H1 (cell line): ENCODE data around the gene C22orf42. TPM values are rescaled to one million over a fixed set of nuclear protein-coding genes. Genes with fewer than 3 reads are reported as not detected.

Experiments used
- CTCF ChIA-PET: fragments of 300-600 bp; sonication (Branson Sonifier 250); formaldehyde crosslinking; loops from one replicate; lab custom pipeline; 2021; ENCODE audit not compliant: partially characterized antibody; lab: Charles Lee
- POLR2A ChIA-PET: fragments of 300-600 bp; sonication (Branson Sonifier 250); formaldehyde crosslinking; loops from one replicate; lab custom pipeline; 2021; ENCODE audit warnings: inconsistent platforms; ENCODE audit not compliant: partially characterized antibody; lab: Charles Lee
- DNase-seq, 2 experiments: peaks; one replicate each; pipeline versions ENCODE4 v3.0.0 to v3.0.0-alpha.2; 2010 to 2022; ENCODE audit warnings: low spot score in 2 of 2, low read depth in 1 of 2, mixed read lengths in 1 of 2
- FAIRE-seq: peaks from 2 replicates; lab custom pipeline; 2011; peaks lifted over from hg19 to GRCh38; lab: Jason Lieb, UNC
- H2AFZ ChIP-seq: 2 replicates; pipeline ENCODE4 v1.8.1; 2012; ENCODE audit warnings: low read length, inconsistent platforms
- H2AK5ac ChIP-seq: 2 replicates; pipeline ENCODE4 v1.6.1; 2013; ENCODE audit warnings: low read depth, low read length
- H2BK120ac ChIP-seq: replicated peaks from 2 replicates; pipeline ENCODE3; 2013; ENCODE audit warnings: low read depth, low read length, inconsistent platforms
- H2BK12ac ChIP-seq: 2 replicates; pipeline ENCODE4 v1.6.1; 2013; ENCODE audit warnings: low read depth, low read length
- H2BK15ac ChIP-seq: 2 replicates; pipeline ENCODE4 v1.6.1; 2013; ENCODE audit warnings: low read length
- H2BK20ac ChIP-seq: 2 replicates; pipeline ENCODE4 v1.6.1; 2013; ENCODE audit warnings: low read length
- H2BK5ac ChIP-seq: 2 replicates; pipeline ENCODE4 v1.6.1; 2013; ENCODE audit warnings: low read depth, low read length
- H3K14ac ChIP-seq: 2 replicates; pipeline ENCODE4 v1.6.1; 2013; ENCODE audit warnings: inconsistent platforms; ENCODE audit not compliant: insufficient read length
- H3K18ac ChIP-seq: 2 replicates; pipeline ENCODE4 v1.6.1; 2013; ENCODE audit warnings: low read length; ENCODE audit errors: extremely low read depth
- H3K23ac ChIP-seq: 2 replicates; pipeline ENCODE4 v1.6.1; 2013; ENCODE audit warnings: inconsistent platforms; ENCODE audit not compliant: insufficient read length
- H3K23me2 ChIP-seq: 2 replicates; pipeline ENCODE4 v1.6.1; 2013; ENCODE audit warnings: low read depth, low read length
- H3K27ac ChIP-seq: 2 replicates; pipeline ENCODE4 v1.6.1; 2011; ENCODE audit warnings: low read depth, low read length, inconsistent platforms
- H3K27me3 ChIP-seq, 4 experiments: replicated peaks in 1 of 4; 1 replicate in 1 of 4; 2 replicates in 3 of 4; pipeline versions ENCODE4 v1.6.1 to v1.8.1; 2011 to 2013; ENCODE audit warnings: low read length in 3 of 4, mild to moderate bottlenecking in 3 of 4, inconsistent platforms in 2 of 4, mixed read lengths in 2 of 4, moderate library complexity in 1 of 4; ENCODE audit not compliant: control insufficient read depth in 3 of 4, insufficient read depth in 3 of 4; ENCODE audit errors: extremely low read depth in 1 of 4
- H3K36me3 ChIP-seq, 4 experiments: 2 replicates each; pipeline versions ENCODE4 v1.6.1 to v1.8.1; 2011 to 2013; ENCODE audit warnings: mild to moderate bottlenecking in 4 of 4, low read length in 3 of 4, moderate library complexity in 2 of 4, control low read depth in 1 of 4, inconsistent platforms in 1 of 4; ENCODE audit not compliant: insufficient read depth in 4 of 4, control insufficient read depth in 2 of 4
- H3K4ac ChIP-seq: replicated peaks from 2 replicates; pipeline ENCODE3; 2013; ENCODE audit warnings: low read length, low read depth, mixed read lengths, inconsistent platforms; ENCODE audit not compliant: insufficient read length
- H3K4me1 ChIP-seq, 4 experiments: replicated peaks in 1 of 4; 1 replicate in 1 of 4; 2 replicates in 3 of 4; pipeline versions ENCODE4 v1.6.1 to v1.8.1; 2011 to 2013; ENCODE audit warnings: low read length in 3 of 4, inconsistent platforms in 2 of 4, mixed read lengths in 1 of 4; ENCODE audit not compliant: insufficient read depth in 4 of 4, control insufficient read depth in 3 of 4
- H3K4me2 ChIP-seq, 2 experiments: 2 replicates each; pipeline versions ENCODE4 v1.6.1 to v1.8.1; 2011 to 2013; ENCODE audit warnings: low read depth in 2 of 2, low read length in 2 of 2, control low read depth in 1 of 2, inconsistent platforms in 1 of 2, mild to moderate bottlenecking in 1 of 2; ENCODE audit not compliant: insufficient read depth in 1 of 2
- H3K4me3 ChIP-seq, 4 experiments: fragments of 200-600, 300-600 bp in 1 of 4; sonication (generic), shearing (Covaris generic), sonication (Bioruptor Twin) in 1 of 4; 2 replicates each; pipeline versions ENCODE4 v1.5.1 to v1.8.1; 2011 to 2016; ENCODE audit warnings: low read length in 4 of 4, low read depth in 3 of 4, control low read depth in 2 of 4, inconsistent platforms in 2 of 4, mild to moderate bottlenecking in 2 of 4, mixed read lengths in 1 of 4, moderate library complexity in 1 of 4; ENCODE audit not compliant: insufficient read depth in 2 of 4; ENCODE audit errors: extremely low read depth in 1 of 4
- H3K56ac ChIP-seq: replicated peaks from 2 replicates; pipeline ENCODE3; 2013; ENCODE audit warnings: low read depth, mild to moderate bottlenecking, mixed read lengths, low read length, inconsistent platforms; ENCODE audit not compliant: insufficient read length
- H3K79me1 ChIP-seq: 2 replicates; pipeline ENCODE4 v1.6.1; 2013; ENCODE audit warnings: low read depth, low read length, control low read depth
- H3K79me2 ChIP-seq, 2 experiments: 2 replicates each; pipeline versions ENCODE4 v1.6.1 to v1.8.1; 2012 to 2013; ENCODE audit warnings: low read length in 2 of 2, mild to moderate bottlenecking in 2 of 2, inconsistent platforms in 1 of 2; ENCODE audit not compliant: insufficient read depth in 2 of 2, control insufficient read depth in 1 of 2
- H3K9ac ChIP-seq, 4 experiments: replicated peaks in 1 of 4; 1 replicate in 1 of 4; 2 replicates in 3 of 4; pipeline versions ENCODE4 v1.6.1 to v1.8.1; 2011 to 2013; ENCODE audit warnings: low read depth in 3 of 4, low read length in 3 of 4, control low read depth in 2 of 4, mild to moderate bottlenecking in 2 of 4, moderate library complexity in 2 of 4, inconsistent platforms in 1 of 4; ENCODE audit errors: extremely low read depth in 1 of 4
- H3K9me3 ChIP-seq, 2 experiments: 2 replicates each; pipeline versions ENCODE4 v1.6.1 to v1.8.1; 2012 to 2013; ENCODE audit warnings: mild to moderate bottlenecking in 2 of 2, moderate library complexity in 2 of 2, control low read depth in 1 of 2, inconsistent platforms in 1 of 2, low read depth in 1 of 2, low read length in 1 of 2, mixed read lengths in 1 of 2; ENCODE audit not compliant: insufficient read depth in 2 of 2
- H4K20me1 ChIP-seq, 2 experiments: replicated peaks in 1 of 2; 2 replicates each; pipeline versions ENCODE3 to v1.8.1; 2011 to 2013; ENCODE audit warnings: inconsistent platforms in 2 of 2, low read length in 2 of 2, mild to moderate bottlenecking in 1 of 2; ENCODE audit not compliant: insufficient read depth in 2 of 2, control insufficient read depth in 1 of 2
- H4K5ac ChIP-seq: 2 replicates; pipeline ENCODE4 v1.6.1; 2013; ENCODE audit warnings: low read length, low read depth, mixed read lengths, inconsistent platforms; ENCODE audit not compliant: insufficient read length
- H4K8ac ChIP-seq: 2 replicates; pipeline ENCODE4 v1.8.0; 2013; ENCODE audit warnings: mild to moderate bottlenecking, moderate library complexity, low read length, inconsistent platforms; ENCODE audit not compliant: insufficient read depth; ENCODE audit errors: extremely low read depth
- H4K91ac ChIP-seq: replicated peaks from 2 replicates; pipeline ENCODE3; 2013; ENCODE audit warnings: low read length, mixed read lengths, inconsistent platforms; ENCODE audit not compliant: insufficient read length
- GABPA ChIP-seq: IDR thresholded peaks from 2 replicates; pipeline ENCODE4 v1.6.1; 2011; ENCODE audit warnings: mild to moderate bottlenecking, low read length, moderate library complexity, borderline replicate concordance; ENCODE audit not compliant: insufficient read depth
- KDM4A ChIP-seq: IDR thresholded peaks from one replicate; pipeline ENCODE4 v1.7.1; 2012; ENCODE audit warnings: low read depth, mild to moderate bottlenecking, moderate library complexity, low read length, inconsistent platforms; ENCODE audit not compliant: severe bottlenecking
- SAP30 ChIP-seq: fragments of 300-600 bp; sonication (generic); IDR thresholded peaks from 2 replicates; pipeline ENCODE4 v1.7.1; 2012; ENCODE audit warnings: low read length, moderate library complexity, mild to moderate bottlenecking, inconsistent platforms; ENCODE audit not compliant: insufficient read depth, insufficient replicate concordance
- TCF12 ChIP-seq: IDR thresholded peaks from 2 replicates; pipeline ENCODE4 v1.6.1; 2011; ENCODE audit warnings: low read depth, mild to moderate bottlenecking, low read length
- WGBS, 2 experiments: shearing (Covaris generic) in 1 of 2; methylation state at CpG; one replicate each; pipeline versions ENCODE4 v1.1.6 to v1.1.7; 2013 to 2015; ENCODE audit warnings: low lambda C conversion rate in 2 of 2, mixed read lengths in 2 of 2, inconsistent platforms in 1 of 2, low coverage in 1 of 2, missing lambda C conversion rate in 1 of 2; ENCODE audit not compliant: insufficient replicate concordance in 2 of 2, insufficient coverage in 1 of 2, insufficient read length in 1 of 2; ENCODE audit errors: extremely low coverage in 1 of 2, missing lambda C conversion rate in 1 of 2; 5-methylcytosine and 5-hydroxymethylcytosine counted together
- polyA plus RNA-seq, 7 experiments: library from polyadenylated mRNA; depleted of rRNA in 3 of 7; stranded (reverse) in 5 of 7; unstranded in 2 of 7; fragments of >200 nt in 5 of 7; fragments of 200-250 nt in 2 of 7; gene quantifications; 1 replicate in 5 of 7; 2 replicates in 1 of 7; 4 replicates in 1 of 7; pipeline versions ENCODE4 v1.2.1 to v1.2.3, GENCODE V29; 2011 to 2013; ENCODE audit warnings: missing spikeins in 2 of 7, mixed read lengths in 2 of 7
- total RNA-seq: library from RNA; stranded (reverse); fragmentation: NEBNext Ultra II Directional; extraction: Animal tissue kit (Norgen Biotek cat#: 25700); gene quantifications from 2 replicates; pipeline ENCODE4 v1.2.1, GENCODE V29; 2021
- TF ChIP-seq, protein P1 (sequence below): IDR thresholded peaks from 2 replicates; pipeline ENCODE4 v1.6.1; 2011; ENCODE audit warnings: low read depth, mild to moderate bottlenecking, low read length; ENCODE audit not compliant: insufficient read depth

Gene C22orf42
- total and polyA plus RNA-seq, 2 of the 8 experiments (the other 6 are each of a cell fraction or from before 2014, with no cell fraction given): 0.50 TPM; not detected in 1

DNA sequence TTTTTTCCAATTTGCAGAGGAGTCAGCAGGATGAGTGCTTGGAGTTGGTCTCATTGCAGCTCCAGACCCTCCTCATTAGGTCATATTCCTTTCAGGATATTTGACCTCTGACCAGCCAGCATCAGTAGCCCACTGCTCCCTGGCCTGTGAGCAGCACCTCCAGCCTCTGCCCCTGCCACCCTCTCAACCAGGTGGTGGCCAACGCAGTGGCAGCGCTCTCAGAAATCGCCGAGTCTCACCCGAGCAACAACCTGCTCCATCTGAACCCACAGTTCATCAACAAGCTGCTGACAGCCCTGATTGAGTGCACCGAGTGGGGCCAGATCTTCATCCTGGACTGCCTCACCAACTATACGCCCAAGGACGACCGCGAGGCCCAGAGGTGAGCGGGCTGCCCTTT, 27.0 kb downstream of the C22orf42 start:
- WGBS, 2 experiments: 96% methylated on average over 11 of the region's 11 CpGs; no CpG with 5 or more reads in 1 of the 2 experiments

More for the DNA sequence above, 27.0 kb downstream of the C22orf42 start:
- ChIA-PET POLR2A (no interaction called here), CTCF (interaction anchor here (0.7 to 2.8 kb wide), 7 partner anchors 11 to 246 kb away, joined by 3 to 20 read pairs (median 3); no protein-coding TSS in a partner anchor)
- Histone ChIP-seq H2AFZ (no peak overlapping the region), H3K4me2 (no peak overlapping the region), H3K18ac (no peak overlapping the region), H3K14ac (no peak overlapping the region), H2BK20ac (no peak overlapping the region), H2AK5ac (no peak overlapping the region), H3K4me3 (no peak overlapping the region), H3K27me3 (no peaks in the 10 kb centered on the region; a peak in 1 of 7 replicates), H3K23me2 (no peaks in the 10 kb centered on the region), H3K27ac (no peak overlapping the region), H3K9me3 (no peaks in the 10 kb centered on the region), H4K8ac (no peak overlapping the region), H3K79me2 (no peaks in the 10 kb centered on the region), H3K4me1 (no peaks in the 10 kb centered on the region), H3K9ac (no peak overlapping the region), H3K79me1 (no peaks in the 10 kb centered on the region), H3K56ac (no peak overlapping the region), H4K20me1 (no peaks in the 10 kb centered on the region), H2BK12ac (no peak overlapping the region), H2BK15ac (no peak overlapping the region), H4K5ac (no peak overlapping the region), H2BK120ac (no peak overlapping the region), H3K36me3 (no peaks in the 10 kb centered on the region), H2BK5ac (no peak overlapping the region), H4K91ac (no peak overlapping the region), H3K23ac (no peak overlapping the region), H3K4ac (no peak overlapping the region)
- DNase-seq (no peak), FAIRE-seq (no peak)
- TF ChIP-seq SAP30: no peak
- TF ChIP-seq TCF12: no peak
- TF ChIP-seq GABPA: no peak
- TF ChIP-seq, protein P1, sequence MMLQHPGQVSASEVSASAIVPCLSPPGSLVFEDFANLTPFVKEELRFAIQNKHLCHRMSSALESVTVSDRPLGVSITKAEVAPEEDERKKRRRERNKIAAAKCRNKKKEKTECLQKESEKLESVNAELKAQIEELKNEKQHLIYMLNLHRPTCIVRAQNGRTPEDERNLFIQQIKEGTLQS: no peak
- TF ChIP-seq KDM4A: no peak
